Ovary (tissue), 3 donors: ENCODE measurements around the gene PRR23C.

Experiments
- POLR2A ChIP-seq: fragments of 450-650 bp; IDR thresholded peaks from one replicate; pipeline ENCODE4 v1.6.1; 2017; ENCODE audit warnings: antibody characterized with exemption, mild to moderate bottlenecking, moderate library complexity
- TF ChIP-seq, protein P1 (sequence below), 3 donors: fragments of 450-650 bp in 2 of 3; fragments of 200-600 bp in 1 of 3; IDR thresholded peaks; one replicate each; pipeline versions ENCODE4 v1.5.1 to v1.8.0; 2016 to 2022; ENCODE audit warnings: antibody characterized with exemption in 3 of 3, mild to moderate bottlenecking in 1 of 3
- donor health status: DM: no; HTN: no; CAD: no.

- TF ChIP-seq, protein P1, sequence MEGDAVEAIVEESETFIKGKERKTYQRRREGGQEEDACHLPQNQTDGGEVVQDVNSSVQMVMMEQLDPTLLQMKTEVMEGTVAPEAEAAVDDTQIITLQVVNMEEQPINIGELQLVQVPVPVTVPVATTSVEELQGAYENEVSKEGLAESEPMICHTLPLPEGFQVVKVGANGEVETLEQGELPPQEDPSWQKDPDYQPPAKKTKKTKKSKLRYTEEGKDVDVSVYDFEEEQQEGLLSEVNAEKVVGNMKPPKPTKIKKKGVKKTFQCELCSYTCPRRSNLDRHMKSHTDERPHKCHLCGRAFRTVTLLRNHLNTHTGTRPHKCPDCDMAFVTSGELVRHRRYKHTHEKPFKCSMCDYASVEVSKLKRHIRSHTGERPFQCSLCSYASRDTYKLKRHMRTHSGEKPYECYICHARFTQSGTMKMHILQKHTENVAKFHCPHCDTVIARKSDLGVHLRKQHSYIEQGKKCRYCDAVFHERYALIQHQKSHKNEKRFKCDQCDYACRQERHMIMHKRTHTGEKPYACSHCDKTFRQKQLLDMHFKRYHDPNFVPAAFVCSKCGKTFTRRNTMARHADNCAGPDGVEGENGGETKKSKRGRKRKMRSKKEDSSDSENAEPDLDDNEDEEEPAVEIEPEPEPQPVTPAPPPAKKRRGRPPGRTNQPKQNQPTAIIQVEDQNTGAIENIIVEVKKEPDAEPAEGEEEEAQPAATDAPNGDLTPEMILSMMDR (IDR thresholded peaks at IDR 0.05) = no peak
- no peak for TF ChIP-seq POLR2A
Observed at GRCh38 chr3:139037478-139037877, 7.2 kb downstream of the PRR23C start.
